IMR-90 (cell line): ENCODE data around the gene ZNF136. TPM values are rescaled to one million over a fixed set of nuclear protein-coding genes. Genes with fewer than 3 reads are reported as not detected.

Experiments used
- ATAC-seq: fragments of 200-7000 bp; cut with Tn5 transposase; 2 replicates; pipeline ENCODE4 v1.9.1; 2020; ENCODE audit warnings: low read depth, mild to moderate bottlenecking, moderate library complexity
- BruUV-seq: library from RNA; stranded (reverse); fragments of 400-500 nt; replicated peaks from 2 replicates; lab custom pipeline; 2021; lab: Mats Ljungman, UMichigan
- CTCF ChIA-PET: fragments of 300-600 bp; formaldehyde crosslinking; extraction: SDS; loops from one replicate; lab custom pipeline; 2021; ENCODE audit warnings: antibody characterized with exemption; lab: Yijun Ruan, JAX
- POLR2A ChIA-PET: fragments of 300-600 bp; sonication (Branson Sonifier 250); formaldehyde crosslinking; loops from one replicate; lab custom pipeline; 2022; ENCODE audit warnings: antibody characterized with exemption; ENCODE audit not compliant: unreplicated experiment; lab: Charles Lee
- DNase-seq: peaks from one replicate; pipeline ENCODE4 v3.0.0; 2013
- H2AFZ ChIP-seq: replicated peaks from 2 replicates; pipeline ENCODE3; 2013; ENCODE audit warnings: low read length, mild to moderate bottlenecking; ENCODE audit not compliant: poor library complexity
- H2AK5ac ChIP-seq: 2 replicates; pipeline ENCODE4 v1.6.1; 2013; ENCODE audit warnings: low read depth, low read length, inconsistent platforms
- H2AK9ac ChIP-seq: replicated peaks from 2 replicates; pipeline ENCODE3; 2013; ENCODE audit warnings: mild to moderate bottlenecking, low read depth, low read length, moderate library complexity; ENCODE audit not compliant: poor library complexity
- H2BK120ac ChIP-seq: 2 replicates; pipeline ENCODE4 v1.6.1; 2013; ENCODE audit warnings: low read depth, low read length, inconsistent platforms
- H2BK15ac ChIP-seq: 3 replicates; pipeline ENCODE4 v1.6.1; 2013; ENCODE audit warnings: low read depth, low read length, inconsistent platforms
- H2BK20ac ChIP-seq: 2 replicates; pipeline ENCODE4 v1.6.1; 2013; ENCODE audit warnings: low read depth, mild to moderate bottlenecking, inconsistent platforms, low read length, moderate library complexity
- H2BK5ac ChIP-seq: 2 replicates; pipeline ENCODE4 v1.6.1; 2013; ENCODE audit warnings: mild to moderate bottlenecking, low read depth, low read length, inconsistent platforms; ENCODE audit not compliant: poor library complexity, severe bottlenecking
- H3K14ac ChIP-seq: replicated peaks from 2 replicates; pipeline ENCODE4 v1.6.1; 2013; ENCODE audit warnings: low read depth, low read length, inconsistent platforms
- H3K18ac ChIP-seq: 2 replicates; pipeline ENCODE4 v1.6.1; 2013; ENCODE audit warnings: low read depth, low read length, control low read depth
- H3K23ac ChIP-seq: 2 replicates; pipeline ENCODE4 v1.6.1; 2013; ENCODE audit warnings: low read depth, low read length, inconsistent platforms
- H3K27ac ChIP-seq: 2 replicates; pipeline ENCODE4 v1.5.1; 2013; ENCODE audit warnings: mild to moderate bottlenecking, control low read depth, low read length; ENCODE audit not compliant: insufficient read depth
- H3K27me3 ChIP-seq: 2 replicates; pipeline ENCODE4 v1.6.1; 2013; ENCODE audit warnings: low read length; ENCODE audit not compliant: control insufficient read depth, insufficient read depth
- H3K36me3 ChIP-seq: 2 replicates; pipeline ENCODE4 v1.6.1; 2013; ENCODE audit warnings: low read length, mixed read lengths; ENCODE audit not compliant: control insufficient read depth, insufficient read depth
- H3K4ac ChIP-seq: 2 replicates; pipeline ENCODE4 v1.6.1; 2013; ENCODE audit warnings: low read depth, low read length, inconsistent platforms
- H3K4me1 ChIP-seq: 2 replicates; pipeline ENCODE4 v1.6.1; 2013; ENCODE audit warnings: low read length, mixed read lengths; ENCODE audit not compliant: control insufficient read depth, insufficient read depth
- H3K4me2 ChIP-seq: 2 replicates; pipeline ENCODE4 v1.6.1; 2013; ENCODE audit warnings: low read depth, mild to moderate bottlenecking, control low read depth, low read length, moderate library complexity
- H3K4me3 ChIP-seq: 2 replicates; pipeline ENCODE4 v1.5.1; 2013; ENCODE audit warnings: low read depth, mild to moderate bottlenecking, control low read depth, low read length, moderate library complexity; ENCODE audit not compliant: insufficient read depth
- H3K56ac ChIP-seq: 2 replicates; pipeline ENCODE4 v1.6.1; 2013; ENCODE audit warnings: low read length, inconsistent platforms; ENCODE audit not compliant: insufficient read depth; ENCODE audit errors: extremely low read depth
- H3K79me1 ChIP-seq, 2 experiments: 2 replicates each; pipeline ENCODE4 v1.6.1; 2013; ENCODE audit warnings: low read length in 2 of 2, inconsistent platforms in 1 of 2, low read depth in 1 of 2
- H3K9ac ChIP-seq: 2 replicates; pipeline ENCODE4 v1.6.1; 2013; ENCODE audit warnings: low read depth, low read length, control low read depth
- H3K9me1 ChIP-seq: 2 replicates; pipeline ENCODE4 v1.6.1; 2013; ENCODE audit warnings: low read length, inconsistent platforms; ENCODE audit not compliant: insufficient read depth
- H3K9me3 ChIP-seq: 2 replicates; pipeline ENCODE4 v1.6.1; 2013; ENCODE audit warnings: low read length; ENCODE audit not compliant: control insufficient read depth, insufficient read depth
- H4K20me1 ChIP-seq: 2 replicates; pipeline ENCODE4 v1.6.1; 2013; ENCODE audit warnings: low read length, inconsistent platforms; ENCODE audit not compliant: insufficient read depth
- H4K5ac ChIP-seq: 2 replicates; pipeline ENCODE4 v1.6.1; 2013; ENCODE audit warnings: mild to moderate bottlenecking, low read depth, low read length, control low read depth
- H4K8ac ChIP-seq, 2 experiments: 2 replicates each; pipeline ENCODE4 v1.6.1; 2013; ENCODE audit warnings: low read depth in 2 of 2, low read length in 2 of 2, control low read depth in 1 of 2, inconsistent platforms in 1 of 2
- H4K91ac ChIP-seq: 2 replicates; pipeline ENCODE4 v1.6.1; 2013; ENCODE audit warnings: low read depth, low read length, inconsistent platforms; ENCODE audit not compliant: insufficient read depth
- BHLHE40 ChIP-seq: fragments of 150-350 bp; IDR thresholded peaks from 2 replicates; pipeline ENCODE4 v1.6.1; 2016; ENCODE audit warnings: mild to moderate bottlenecking, low read depth, low read length
- CEBPB ChIP-seq: IDR thresholded peaks from 2 replicates; pipeline ENCODE4 v1.6.1; 2012; ENCODE audit warnings: low read depth, low read length, improper control_type of control experiment
- CHD1 ChIP-seq: IDR thresholded peaks from 2 replicates; pipeline ENCODE4 v1.6.1; 2012; ENCODE audit warnings: low read depth, low read length, improper control_type of control experiment
- MAFK ChIP-seq: IDR thresholded peaks from 2 replicates; pipeline ENCODE4 v1.6.1; 2012; ENCODE audit warnings: low read depth, low read length, improper control_type of control experiment
- MAZ ChIP-seq: IDR thresholded peaks from 2 replicates; pipeline ENCODE4 v1.6.1; 2012; ENCODE audit warnings: low read depth, mild to moderate bottlenecking, low read length, improper control_type of control experiment, moderate library complexity, borderline replicate concordance
- MXI1 ChIP-seq: IDR thresholded peaks from 2 replicates; pipeline ENCODE4 v1.6.1; 2012; ENCODE audit warnings: low read depth, mild to moderate bottlenecking, low read length, moderate library complexity, borderline replicate concordance
- POLR2A ChIP-seq: IDR thresholded peaks from 2 replicates; pipeline ENCODE4 v1.6.1; 2012; ENCODE audit warnings: mild to moderate bottlenecking, low read depth, low read length
- SMC3 ChIP-seq: fragments of 150-350 bp; IDR thresholded peaks from 2 replicates; pipeline ENCODE4 v1.6.1; 2016; ENCODE audit warnings: low read depth, mild to moderate bottlenecking, antibody characterized with exemption, low read length, moderate library complexity
- WGBS, 2 experiments: methylation state at CpG; one replicate each; pipeline versions ENCODE4 v1.1.5 to v1.1.7; 2013; ENCODE audit warnings: missing lambda C conversion rate in 2 of 2; ENCODE audit not compliant: insufficient read length in 1 of 2; ENCODE audit errors: extremely low coverage in 2 of 2; 5-methylcytosine and 5-hydroxymethylcytosine counted together
- dilution Hi-C: fragments of 300-500 bp; cut with HindIII; formaldehyde crosslinking; loops from one replicate; pipeline ENCODE4 v1.14.3; 2018; ENCODE audit warnings: low sequenced_read_pairs; ENCODE audit not compliant: unreplicated experiment
- in situ Hi-C: fragments of 300-500 bp; cut with MboI; formaldehyde crosslinking; loops from 3 replicates; pipeline ENCODE4 v1.14.3; 2019; ENCODE audit warnings: low sequenced_read_pairs, inconsistent platforms, mixed read lengths
- intact Hi-C: fragments of 100-400 bp; cut with micrococcal nuclease; formaldehyde crosslinking; loops from 2 replicates; pipeline ENCODE4 v1.10.0; 2022
- polyA plus RNA-seq, 3 experiments: library from polyadenylated mRNA; depleted of rRNA; stranded (reverse); fragments of >200 nt; gene quantifications; 2 replicates each; pipeline ENCODE4 v1.2.3, GENCODE V29; 2012; ENCODE audit warnings: low replicate concordance in 1 of 3
- total RNA-seq: library from RNA; depleted of rRNA; stranded (reverse); fragments of >200 nt; gene quantifications from 2 replicates; pipeline ENCODE4 v1.2.3, GENCODE V29; 2012
- TF ChIP-seq, protein P1 (sequence below): conservative IDR thresholded peaks from 2 replicates; pipeline ENCODE4 v1.5.1; 2012; ENCODE audit warnings: mild to moderate bottlenecking, low read depth, low read length, improper control_type of control experiment
- TF ChIP-seq, protein P2 (sequence below): fragments of 150-350 bp; IDR thresholded peaks from 2 replicates; pipeline ENCODE4 v1.6.1; 2017; ENCODE audit warnings: mild to moderate bottlenecking, antibody characterized with exemption, low read length, low read depth
- TF ChIP-seq, protein P3 (sequence below): fragments of 150-350 bp; IDR thresholded peaks from 2 replicates; pipeline ENCODE4 v1.6.1; 2016; ENCODE audit warnings: low read depth, mild to moderate bottlenecking, low read length, moderate library complexity, borderline replicate concordance

Gene ZNF136
- total and polyA plus RNA-seq, 2 of the 4 experiments (the other 2 are of a cell fraction) = 1.9 to 6.8 TPM

- ATAC-seq (no peak), DNase-seq (no peak)
- Histone ChIP-seq H4K8ac (no peak overlapping the region), H3K4ac (no peak overlapping the region), H3K9ac (no peak overlapping the region), H2AK9ac (no peak overlapping the region), H2BK5ac (no peak overlapping the region), H4K5ac (no peak overlapping the region), H2BK15ac (no peak overlapping the region), H2BK20ac (no peak overlapping the region), H3K56ac (no peak overlapping the region), H3K14ac (no peak overlapping the region), H3K79me1 (peaks cover 9 to 41% of the 10 kb centered on the region in 2 experiments; a peak in 3 of 4 replicates), H3K4me3 (no peak overlapping the region), H3K4me2 (no peak overlapping the region), H3K9me3 (peaks cover 57% of the 10 kb centered on the region), H4K20me1 (no peaks in the 10 kb centered on the region), H3K18ac (no peak overlapping the region), H2BK120ac (no peak overlapping the region), H3K23ac (no peak overlapping the region), H3K27ac (no peak overlapping the region), H3K9me1 (no peaks in the 10 kb centered on the region), H4K91ac (no peak overlapping the region), H3K4me1 (no peaks in the 10 kb centered on the region), H3K36me3 (peaks cover 16% of the 10 kb centered on the region), H2AFZ (no peak overlapping the region), H2AK5ac (no peak overlapping the region), H3K27me3 (no peaks in the 10 kb centered on the region)
- 100% methylated on average over 1 of the region's 3 CpGs; no CpG with 5 or more reads in 1 of the 2 experiments for WGBS, 2 experiments
- dilution Hi-C loops = no loop called here
- no TSS peak for BruUV-seq
- intact Hi-C loops = no loop called here
- in situ Hi-C loops = no loop called here
- POLR2A ChIA-PET = no interaction called here
- CTCF ChIA-PET = no interaction called here
- no peak for TF ChIP-seq BHLHE40
- TF ChIP-seq, protein P1, sequence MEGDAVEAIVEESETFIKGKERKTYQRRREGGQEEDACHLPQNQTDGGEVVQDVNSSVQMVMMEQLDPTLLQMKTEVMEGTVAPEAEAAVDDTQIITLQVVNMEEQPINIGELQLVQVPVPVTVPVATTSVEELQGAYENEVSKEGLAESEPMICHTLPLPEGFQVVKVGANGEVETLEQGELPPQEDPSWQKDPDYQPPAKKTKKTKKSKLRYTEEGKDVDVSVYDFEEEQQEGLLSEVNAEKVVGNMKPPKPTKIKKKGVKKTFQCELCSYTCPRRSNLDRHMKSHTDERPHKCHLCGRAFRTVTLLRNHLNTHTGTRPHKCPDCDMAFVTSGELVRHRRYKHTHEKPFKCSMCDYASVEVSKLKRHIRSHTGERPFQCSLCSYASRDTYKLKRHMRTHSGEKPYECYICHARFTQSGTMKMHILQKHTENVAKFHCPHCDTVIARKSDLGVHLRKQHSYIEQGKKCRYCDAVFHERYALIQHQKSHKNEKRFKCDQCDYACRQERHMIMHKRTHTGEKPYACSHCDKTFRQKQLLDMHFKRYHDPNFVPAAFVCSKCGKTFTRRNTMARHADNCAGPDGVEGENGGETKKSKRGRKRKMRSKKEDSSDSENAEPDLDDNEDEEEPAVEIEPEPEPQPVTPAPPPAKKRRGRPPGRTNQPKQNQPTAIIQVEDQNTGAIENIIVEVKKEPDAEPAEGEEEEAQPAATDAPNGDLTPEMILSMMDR = no peak
- TF ChIP-seq, protein P2, sequence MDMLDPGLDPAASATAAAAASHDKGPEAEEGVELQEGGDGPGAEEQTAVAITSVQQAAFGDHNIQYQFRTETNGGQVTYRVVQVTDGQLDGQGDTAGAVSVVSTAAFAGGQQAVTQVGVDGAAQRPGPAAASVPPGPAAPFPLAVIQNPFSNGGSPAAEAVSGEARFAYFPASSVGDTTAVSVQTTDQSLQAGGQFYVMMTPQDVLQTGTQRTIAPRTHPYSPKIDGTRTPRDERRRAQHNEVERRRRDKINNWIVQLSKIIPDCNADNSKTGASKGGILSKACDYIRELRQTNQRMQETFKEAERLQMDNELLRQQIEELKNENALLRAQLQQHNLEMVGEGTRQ = no peak
- TF ChIP-seq MAFK = no peak
- no peak for TF ChIP-seq CHD1
- TF ChIP-seq SMC3 = no peak
- no peak for TF ChIP-seq MAZ
- no peak for TF ChIP-seq CEBPB
- no peak for TF ChIP-seq MXI1
- no peak for TF ChIP-seq POLR2A
- TF ChIP-seq, protein P3, sequence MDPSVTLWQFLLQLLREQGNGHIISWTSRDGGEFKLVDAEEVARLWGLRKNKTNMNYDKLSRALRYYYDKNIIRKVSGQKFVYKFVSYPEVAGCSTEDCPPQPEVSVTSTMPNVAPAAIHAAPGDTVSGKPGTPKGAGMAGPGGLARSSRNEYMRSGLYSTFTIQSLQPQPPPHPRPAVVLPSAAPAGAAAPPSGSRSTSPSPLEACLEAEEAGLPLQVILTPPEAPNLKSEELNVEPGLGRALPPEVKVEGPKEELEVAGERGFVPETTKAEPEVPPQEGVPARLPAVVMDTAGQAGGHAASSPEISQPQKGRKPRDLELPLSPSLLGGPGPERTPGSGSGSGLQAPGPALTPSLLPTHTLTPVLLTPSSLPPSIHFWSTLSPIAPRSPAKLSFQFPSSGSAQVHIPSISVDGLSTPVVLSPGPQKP = no peak
These were observed 17.5 kb downstream of the ZNF136 start for GRCh38 chr19:12180377-12180776.
